Dermis blood vessel endothelial cell (primary cell): ENCODE data around the gene RBKS. TPM values are rescaled to one million over a fixed set of nuclear protein-coding genes. Genes with fewer than 3 reads are reported as not detected.
"Not testable (repeated sequence)": the region's sequence is repeated elsewhere in the genome, so short reads cannot be mapped to it uniquely, and the experiment has no call there.

ENCODE experiments used
- DNase-seq: peaks from one replicate; pipeline ENCODE4 v3.0.0; 2010
- total RNA-seq: library from RNA; depleted of rRNA; stranded (reverse); fragments of >200 nt; gene quantifications from 2 replicates; pipeline ENCODE4 v1.2.3, GENCODE V29; 2014

The RBKS gene
- total RNA-seq, 1 donor from 2014 or later: 1.2 TPM

- no peak for DNase-seq
Measured at GRCh38 chr2:27904405-27904665, 14.1 kb upstream of the RBKS start.

- DNase-seq: peak; percentile 68
Measured at GRCh38 chr2:27903649-27904404, 13.6 kb upstream of the RBKS start.

- DNase-seq: no peak
Measured at GRCh38 chr2:27903018-27903417, 12.8 kb upstream of the RBKS start.

GRCh38 chr2:27902098-27902497 lies 11.9 kb upstream of the RBKS start:
- no peak for DNase-seq

- DNase-seq: no peak
Measured at GRCh38 chr2:27901234-27901633, 11.0 kb upstream of the RBKS start.

GRCh38 chr2:27897717-27898116 lies 7.5 kb upstream of the RBKS start:
- DNase-seq: no peak

GRCh38 chr2:27893006-27893405 lies 2.8 kb upstream of the RBKS start:
- no peak for DNase-seq

GRCh38 chr2:27891673-27892105 lies 1.5 kb upstream of the RBKS start:
- DNase-seq: no peak

- DNase-seq: peak; percentile 92
Measured at GRCh38 chr2:27890924-27891672, 911 bp upstream of the RBKS start.

GRCh38 chr2:27889774-27890145 lies 427 bp downstream of the RBKS start:
- peak; percentile 28 for DNase-seq

GRCh38 chr2:27888790-27889189 lies 1.4 kb downstream of the RBKS start:
- DNase-seq: no peak

GRCh38 chr2:27887830-27888229 lies 2.4 kb downstream of the RBKS start:
- no peak for DNase-seq

- no peak for DNase-seq
Measured at GRCh38 chr2:27887111-27887510, 3.1 kb downstream of the RBKS start.

GRCh38 chr2:27886322-27886721 lies 3.9 kb downstream of the RBKS start:
- DNase-seq: no peak

GRCh38 chr2:27885661-27886060 lies 4.5 kb downstream of the RBKS start:
- peak; percentile 61 for DNase-seq

GRCh38 chr2:27885234-27885633 lies 5.0 kb downstream of the RBKS start:
- DNase-seq: peak; percentile 45

GRCh38 chr2:27884601-27885000 lies 5.6 kb downstream of the RBKS start:
- peak; percentile 53 for DNase-seq

- not testable (repeated sequence) for DNase-seq
Measured at GRCh38 chr2:27882584-27882922, 7.6 kb downstream of the RBKS start.

GRCh38 chr2:27881815-27882583 lies 8.2 kb downstream of the RBKS start:
- DNase-seq: not testable (repeated sequence)

- DNase-seq: no peak
Measured at GRCh38 chr2:27878825-27879224, 11.4 kb downstream of the RBKS start.

- DNase-seq: no peak
Measured at GRCh38 chr2:27875089-27875881, 14.9 kb downstream of the RBKS start.

GRCh38 chr2:27873091-27873490 lies 17.1 kb downstream of the RBKS start:
- no peak for DNase-seq

- no peak for DNase-seq
Measured at GRCh38 chr2:27871802-27872201, 18.4 kb downstream of the RBKS start.
